Measurements from ENCODE around the gene COLGALT1.
"Not testable (repeated sequence)": the region's sequence is repeated elsewhere in the genome, so short reads cannot be mapped to it uniquely, and the experiment has no call there.

COLGALT1 gene

DNA sequence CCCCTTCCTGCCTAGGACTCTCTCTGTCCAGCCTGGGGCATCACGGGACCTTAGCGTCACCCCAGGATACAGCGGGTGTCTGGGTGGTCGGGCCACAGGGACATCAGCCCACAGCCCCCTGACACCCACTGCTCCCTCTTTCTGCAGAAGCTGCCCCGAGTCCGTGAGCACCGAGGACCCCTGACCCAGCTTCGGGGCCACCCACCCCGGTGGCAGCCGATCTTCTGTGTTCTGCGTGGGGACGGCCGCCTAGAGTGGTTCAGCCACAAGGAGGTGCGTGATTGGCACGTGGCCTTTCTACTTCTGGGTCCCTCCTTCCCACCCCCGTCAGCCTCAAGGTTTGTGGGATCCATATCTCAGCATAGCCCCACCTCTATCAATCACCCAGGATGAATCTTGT, 23.3 kb upstream of the COLGALT1 start:
- no peak for DNase-seq (ENCODE audit: low read depth in 1 of 2, low spot score in 1 of 2)

DNA sequence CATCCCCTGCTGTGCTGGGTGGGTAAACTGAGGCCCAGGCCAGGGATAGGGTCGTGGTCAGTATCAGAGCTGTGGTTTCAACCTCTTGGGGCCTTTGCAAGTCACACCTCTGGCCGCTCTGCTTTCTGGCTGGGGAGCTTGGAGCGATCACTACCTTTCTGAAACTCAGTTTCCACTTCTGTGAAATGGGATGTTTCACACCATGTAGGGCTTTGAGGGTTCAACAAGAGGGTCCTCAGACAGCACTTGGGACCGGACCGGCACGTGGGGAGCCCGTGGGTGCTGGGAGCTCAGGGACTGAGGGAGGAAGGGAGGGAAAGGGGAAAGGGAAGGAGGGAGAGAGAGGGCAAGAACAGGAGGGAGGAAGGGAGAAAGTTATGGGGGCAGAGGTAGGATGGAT, 22.9 kb upstream of the COLGALT1 start:
- no peak for DNase-seq (ENCODE audit: low read depth in 1 of 2, low spot score in 1 of 2)

DNA sequence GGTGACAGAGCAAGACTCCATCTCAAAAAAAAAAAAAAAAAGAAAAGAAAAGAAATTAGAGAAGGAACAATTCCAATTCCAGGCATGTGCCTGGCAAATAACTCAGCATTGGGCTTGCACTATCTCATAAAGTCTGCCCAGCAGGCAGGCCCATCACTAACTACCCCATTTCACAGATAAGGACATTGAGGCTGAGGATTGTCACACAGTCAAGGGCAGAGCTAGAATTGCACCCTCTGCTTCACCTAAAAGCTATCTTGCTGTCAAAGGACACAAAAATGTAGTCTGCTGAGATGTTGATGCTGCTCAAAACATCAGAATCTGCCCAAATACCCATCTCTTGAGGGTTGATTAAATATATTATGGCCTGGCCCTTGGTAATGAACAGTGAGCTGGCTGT, 20.7 kb upstream of the COLGALT1 start:
- no peak for DNase-seq (ENCODE audit: low read depth in 1 of 2, low spot score in 1 of 2)

DNA sequence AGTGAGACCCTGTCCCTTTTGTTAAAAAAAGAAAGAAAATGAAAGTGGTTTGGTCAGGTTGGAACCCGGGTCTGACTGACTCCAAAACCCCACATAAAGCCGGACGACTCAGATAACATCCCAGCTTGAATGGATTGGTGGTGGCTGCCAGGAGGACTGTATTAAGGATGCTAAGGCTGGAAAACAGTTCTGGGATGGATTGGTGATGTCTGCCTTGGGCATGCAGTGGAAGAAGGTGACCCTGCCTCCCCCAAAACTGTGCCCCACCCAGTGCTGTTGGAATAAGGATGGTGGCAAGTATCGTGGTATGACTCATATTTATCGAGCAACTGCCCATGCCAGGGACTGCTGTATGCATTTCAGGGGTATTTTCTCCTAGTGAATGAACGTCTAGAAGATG, 18.5 kb upstream of the COLGALT1 start:
- DNase-seq (ENCODE audit: low read depth in 1 of 2, low spot score in 1 of 2), result no peak

DNA sequence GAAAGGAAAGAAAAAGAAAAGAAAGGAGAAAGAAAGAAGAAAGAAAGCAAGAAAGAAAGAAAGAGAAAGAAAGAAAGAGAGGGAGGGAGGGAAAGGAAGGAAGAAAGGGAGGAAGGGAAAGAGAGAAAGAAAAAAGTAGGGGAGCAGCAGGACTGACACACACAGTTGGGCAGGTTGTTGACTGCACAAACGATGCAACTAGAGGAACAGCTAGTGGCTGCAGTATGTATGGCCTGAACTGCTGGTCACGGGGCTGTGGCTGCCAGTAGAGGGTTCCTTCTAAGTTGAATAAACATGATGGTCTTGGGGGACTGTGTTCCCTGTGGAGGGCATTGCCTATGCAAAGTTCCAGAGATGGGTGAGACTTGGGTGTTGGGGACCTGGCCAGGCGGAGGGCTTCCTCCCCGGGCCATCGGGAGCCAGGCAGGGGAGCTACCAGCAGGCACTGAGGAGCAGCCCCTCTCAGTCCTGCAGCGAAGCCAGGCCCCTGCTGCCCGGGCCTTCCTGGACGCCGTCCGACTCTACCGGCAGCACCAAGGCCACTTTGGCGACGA, 16.7 kb upstream of the COLGALT1 start:
- no peak for DNase-seq (ENCODE audit: low read depth in 1 of 2, low spot score in 1 of 2)

DNA sequence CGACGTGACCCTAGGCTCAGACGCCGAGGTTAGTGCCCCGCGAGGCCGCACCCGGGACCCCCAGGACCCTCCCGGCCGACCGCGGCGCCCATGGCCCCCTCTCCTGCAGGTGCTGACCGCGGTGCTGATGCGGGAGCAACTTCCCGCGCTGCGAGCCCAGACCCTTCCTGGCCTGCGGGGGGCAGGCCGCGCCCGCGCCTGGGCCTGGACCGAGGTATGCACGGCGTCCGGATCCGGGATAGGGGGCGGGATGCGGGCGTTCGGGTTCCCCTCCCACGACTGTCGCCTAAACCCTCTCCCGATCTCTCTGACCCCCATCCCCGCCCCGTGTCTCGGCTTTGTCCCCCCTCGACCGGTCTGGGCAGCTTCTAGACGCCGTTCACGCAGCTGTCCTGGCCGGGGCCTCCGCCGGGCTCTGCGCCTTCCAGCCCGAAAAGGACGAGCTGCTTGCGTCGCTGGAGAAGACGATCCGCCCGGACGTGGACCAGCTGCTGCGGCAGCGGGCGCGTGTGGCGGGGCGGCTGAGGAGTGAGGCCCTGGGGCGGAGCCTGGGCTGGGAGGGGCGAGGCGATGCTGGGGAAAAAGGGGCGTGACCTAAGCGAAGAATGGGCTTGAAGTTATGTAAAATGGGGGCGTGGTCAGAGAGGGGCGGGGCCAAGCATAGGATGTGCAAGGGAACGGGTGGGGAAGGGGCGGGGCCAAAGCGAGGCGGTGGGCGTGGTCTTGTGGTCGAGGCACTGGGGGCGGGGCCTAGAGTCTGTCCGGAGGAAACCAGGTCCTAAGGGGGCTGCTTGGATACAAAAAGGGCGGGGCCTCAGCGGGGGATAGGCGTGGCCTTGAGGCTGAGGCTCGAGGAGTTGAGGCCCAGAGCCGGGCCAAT, 16.0 kb upstream of the COLGALT1 start:
- DNase-seq (ENCODE audit: low read depth in 1 of 2, low spot score in 1 of 2), result peak; percentile 87 to 90

DNA sequence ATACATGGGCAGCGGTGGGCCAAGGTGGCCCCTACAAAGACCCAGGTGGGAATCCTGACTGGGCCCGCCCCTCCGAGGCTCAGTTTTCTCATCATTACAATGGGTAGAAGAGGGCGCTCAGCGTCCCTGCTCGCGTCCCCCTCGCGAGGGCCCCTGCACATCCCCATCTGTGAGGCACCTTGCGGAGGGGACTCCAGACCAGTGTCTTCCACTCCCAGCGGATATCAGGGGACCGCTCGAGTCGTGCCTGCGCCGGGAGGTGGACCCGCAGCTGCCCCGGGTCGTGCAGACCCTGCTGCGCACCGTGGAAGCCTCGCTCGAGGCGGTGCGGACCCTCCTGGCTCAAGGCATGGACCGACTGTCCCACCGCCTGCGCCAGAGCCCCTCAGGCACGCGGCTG, 15.3 kb upstream of the COLGALT1 start:
- no peak for DNase-seq (ENCODE audit: low read depth in 1 of 2, low spot score in 1 of 2)

DNA sequence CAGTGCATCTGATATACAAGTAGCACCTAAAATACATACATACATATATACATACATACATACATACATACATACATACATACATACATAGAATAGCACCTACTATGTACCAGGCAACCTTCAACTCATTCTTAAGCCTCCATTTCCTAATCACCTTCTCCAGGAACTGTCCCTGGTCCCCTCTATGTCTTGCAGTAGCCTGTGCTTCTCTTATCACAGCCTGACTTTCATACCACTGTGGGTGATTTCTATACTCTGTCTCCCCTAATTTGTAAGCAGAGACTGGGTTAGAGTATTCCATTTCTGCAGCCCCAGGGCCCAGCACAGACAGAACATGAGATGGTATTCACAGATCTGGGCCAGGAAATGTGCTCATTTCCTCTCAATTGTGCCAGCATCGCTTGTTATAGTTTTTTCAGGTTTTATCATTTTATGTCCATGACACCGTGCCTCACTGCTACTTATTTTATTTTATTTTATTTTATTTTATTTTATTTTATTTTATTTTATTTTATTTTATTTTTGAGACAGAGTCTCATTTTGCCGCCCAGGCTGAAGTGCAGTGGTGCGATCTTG, 14.2 kb upstream of the COLGALT1 start:
- DNase-seq (ENCODE audit: low read depth in 1 of 2, low spot score in 1 of 2), result no peak

DNA sequence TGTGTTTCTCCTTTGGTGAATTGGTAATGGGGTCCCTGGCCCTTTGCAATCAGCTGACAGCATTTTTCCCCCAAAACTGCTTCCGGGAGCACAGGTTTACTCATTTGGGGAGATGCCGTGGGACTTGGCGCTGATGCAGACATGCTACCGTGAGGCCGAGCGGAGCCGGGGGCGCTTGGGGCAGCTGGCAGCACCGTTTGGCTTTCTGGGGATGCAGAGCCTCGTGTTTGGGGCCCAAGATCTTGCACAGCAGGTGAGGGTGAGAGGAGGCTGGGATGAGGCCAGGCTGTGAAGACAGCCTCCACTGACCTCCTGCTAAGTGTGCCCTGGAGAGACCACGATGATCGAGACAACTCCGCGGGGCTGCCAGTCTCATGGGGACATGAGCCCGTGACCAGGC, 13.4 kb upstream of the COLGALT1 start:
- no peak for DNase-seq (ENCODE audit: low read depth in 1 of 2, low spot score in 1 of 2)

DNA sequence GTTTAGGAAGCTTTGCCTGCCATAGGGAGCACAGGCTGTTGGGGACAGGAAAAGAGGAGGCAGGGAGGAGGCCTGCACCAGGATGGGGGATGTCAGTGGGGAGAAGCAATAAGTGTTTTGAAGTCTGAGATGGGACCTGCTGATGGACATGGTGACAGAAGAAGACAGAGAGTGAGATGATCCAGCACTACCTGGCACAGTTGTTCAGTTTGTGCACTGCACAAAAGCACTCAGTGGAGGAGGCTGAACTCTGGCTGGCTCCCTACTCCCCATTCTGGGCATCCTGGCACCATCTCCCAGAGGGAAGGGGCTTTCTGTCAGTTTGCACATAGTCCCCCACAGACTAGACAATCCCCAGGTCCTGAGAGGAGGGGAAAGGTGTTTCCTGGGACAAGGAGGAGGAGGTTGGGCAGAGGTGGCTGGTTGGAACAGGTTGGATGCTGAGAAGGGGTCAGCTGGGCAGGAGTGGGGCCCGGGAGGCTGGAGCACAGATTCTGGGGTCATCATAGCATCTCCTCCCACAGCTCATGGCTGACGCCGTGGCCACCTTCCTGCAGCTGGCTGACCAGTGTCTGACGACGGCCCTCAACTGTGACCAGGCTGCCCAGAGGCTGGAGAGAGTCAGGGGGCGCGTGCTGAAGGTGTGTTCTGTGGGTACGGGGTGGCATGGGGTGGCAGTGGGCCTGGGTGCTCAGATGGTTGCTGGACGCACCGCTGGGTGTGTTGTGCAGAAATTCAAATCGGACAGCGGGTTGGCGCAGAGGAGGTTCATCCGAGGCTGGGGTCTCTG, 12.5 kb upstream of the COLGALT1 start:
- DNase-seq (ENCODE audit: low read depth in 1 of 2, low spot score in 1 of 2), result no peak

DNA sequence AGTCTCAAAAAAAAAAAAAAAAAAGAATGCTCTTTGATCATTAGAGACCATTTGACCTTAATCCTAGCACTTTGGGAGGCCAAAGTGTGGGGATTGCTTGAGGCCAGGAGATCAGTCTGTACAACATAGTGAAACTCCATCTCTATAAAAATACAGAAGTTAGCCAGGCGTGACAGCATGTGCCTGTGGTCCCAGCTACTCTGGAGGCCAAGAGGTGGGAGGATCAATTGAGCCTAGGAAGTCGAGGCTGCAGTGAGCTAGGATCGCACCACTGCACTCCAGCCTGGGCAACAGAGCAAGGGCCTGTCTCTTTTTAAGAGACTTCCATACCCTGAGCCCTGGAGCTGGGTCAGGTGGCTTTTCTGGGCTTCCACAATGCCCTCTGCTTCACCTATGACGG, 11.5 kb upstream of the COLGALT1 start:
- no peak for DNase-seq (ENCODE audit: low read depth in 1 of 2, low spot score in 1 of 2)

DNA sequence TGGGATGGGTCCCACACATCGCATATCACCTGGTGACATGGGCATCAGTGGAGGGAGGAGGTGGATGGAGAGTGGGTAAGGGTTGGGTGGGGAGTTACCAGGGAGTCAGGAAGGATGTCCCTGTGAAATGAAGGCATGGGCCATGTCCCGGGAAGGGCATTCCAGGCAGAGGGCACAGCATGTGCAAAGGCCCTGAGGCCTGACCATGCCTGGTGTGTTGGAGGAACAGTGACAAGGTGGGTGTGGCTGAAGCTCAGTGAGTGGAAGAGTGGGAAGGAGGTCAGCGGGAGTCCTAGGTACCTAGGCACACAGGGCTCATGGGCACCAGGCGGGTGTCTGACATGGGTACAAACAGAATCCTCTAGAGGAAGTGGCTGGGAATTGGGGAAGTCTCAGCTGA, 11.0 kb upstream of the COLGALT1 start:
- DNase-seq (ENCODE audit: low read depth in 1 of 2, low spot score in 1 of 2), result no peak

DNA sequence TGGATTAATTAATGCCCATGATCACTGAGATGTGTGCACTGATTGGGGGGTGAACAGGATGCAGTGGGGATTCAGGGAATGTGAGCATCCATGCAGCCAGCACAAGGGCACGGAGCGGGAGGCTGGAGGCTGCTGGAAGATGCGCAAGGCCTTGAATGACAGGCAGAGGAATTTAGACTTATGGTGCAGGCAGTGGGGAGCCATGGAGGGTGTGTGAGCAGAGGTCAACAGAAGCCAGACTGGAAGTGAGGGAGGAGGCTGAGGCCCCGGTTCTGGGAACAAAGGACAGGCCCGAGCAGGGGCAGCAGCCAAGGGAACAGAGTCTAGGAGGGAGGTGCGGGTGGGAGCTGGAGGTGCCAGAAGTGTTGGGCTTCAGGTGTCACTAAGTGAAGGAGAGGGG, 7.3 kb upstream of the COLGALT1 start:
- DNase-seq (ENCODE audit: low read depth in 1 of 2, low spot score in 1 of 2), result no peak

DNA sequence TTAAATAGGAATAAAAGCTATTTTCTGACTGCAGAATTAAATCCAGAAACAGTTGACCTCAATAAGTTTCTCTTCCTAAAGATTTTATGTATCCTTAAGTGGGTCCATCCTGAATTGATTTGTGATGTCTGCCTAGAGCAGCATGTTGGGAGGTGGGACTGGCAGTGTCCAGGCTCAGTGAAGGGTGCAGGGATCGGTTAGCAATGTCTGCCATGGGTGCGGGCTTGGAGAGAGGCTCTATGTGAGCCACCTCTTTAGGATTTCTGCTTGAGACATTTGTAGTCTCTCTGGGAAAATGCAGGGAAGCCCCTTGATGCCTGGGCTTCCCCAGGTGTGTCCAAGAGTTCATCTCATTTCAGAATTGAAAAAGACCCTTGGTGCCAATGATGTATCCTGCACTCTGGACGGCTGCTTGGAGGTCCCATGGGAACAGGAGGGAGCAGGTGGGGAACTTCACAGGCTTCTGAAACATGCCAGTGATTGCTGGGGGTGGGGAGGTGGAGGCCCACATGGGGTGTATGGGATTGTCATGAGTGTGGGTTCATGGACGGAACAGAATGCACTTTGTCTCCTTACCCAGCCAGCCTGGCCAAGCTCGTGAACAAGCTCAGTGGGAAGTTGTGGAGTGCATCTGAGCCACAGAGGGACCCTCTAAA, 6.2 kb upstream of the COLGALT1 start:
- no peak for DNase-seq (ENCODE audit: low read depth in 1 of 2, low spot score in 1 of 2)

DNA sequence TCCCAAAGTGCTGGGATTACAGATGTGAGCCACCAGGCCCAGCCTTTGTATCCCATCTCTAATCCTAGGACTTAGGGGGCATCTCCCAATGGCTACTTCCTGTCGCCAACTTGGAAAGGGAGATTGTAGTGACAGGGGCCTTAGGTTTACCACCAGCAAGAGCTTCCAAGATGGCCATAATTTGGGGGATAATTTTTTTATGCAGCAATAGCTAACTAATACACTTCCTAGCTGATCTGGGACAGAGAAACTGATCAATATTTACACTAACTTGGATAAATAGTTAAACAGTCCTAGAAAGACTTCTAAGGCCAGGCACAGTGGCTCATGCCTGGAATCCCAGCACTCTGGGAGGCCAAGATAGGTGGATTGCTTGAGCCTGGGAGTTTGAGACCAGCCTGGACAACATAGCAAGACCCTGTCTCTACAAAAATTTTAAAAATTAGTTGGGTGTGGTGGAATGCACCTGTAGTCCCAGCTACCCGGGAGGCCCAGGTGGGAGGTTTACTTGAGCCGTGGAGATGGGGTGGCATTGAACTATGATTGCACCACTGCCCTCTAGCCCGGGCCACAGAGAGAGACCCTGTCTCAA, 5.3 kb upstream of the COLGALT1 start:
- no peak for DNase-seq (ENCODE audit: low read depth in 1 of 2, low spot score in 1 of 2)

DNA sequence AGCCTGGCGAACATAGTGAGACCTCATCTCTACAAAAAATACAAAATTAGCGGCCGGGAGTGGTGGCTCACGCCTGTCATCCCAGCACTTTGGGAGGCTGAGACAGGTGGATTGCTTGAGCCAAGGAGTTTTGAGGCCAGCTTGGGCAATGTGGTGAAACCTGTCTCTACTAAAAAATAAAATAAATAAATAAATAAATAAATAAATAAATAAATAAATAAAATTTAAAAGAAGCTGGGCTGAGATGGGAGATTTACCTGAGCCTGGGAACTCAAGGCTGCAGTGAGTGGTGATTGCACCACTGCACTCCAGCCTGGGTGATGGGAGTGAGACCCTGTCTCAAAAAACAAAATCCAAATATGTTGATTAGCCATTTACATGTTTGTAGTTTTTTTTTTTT, 2.7 kb upstream of the COLGALT1 start:
- not testable (repeated sequence) for DNase-seq (ENCODE audit: low read depth in 1 of 2, low spot score in 1 of 2)

DNA sequence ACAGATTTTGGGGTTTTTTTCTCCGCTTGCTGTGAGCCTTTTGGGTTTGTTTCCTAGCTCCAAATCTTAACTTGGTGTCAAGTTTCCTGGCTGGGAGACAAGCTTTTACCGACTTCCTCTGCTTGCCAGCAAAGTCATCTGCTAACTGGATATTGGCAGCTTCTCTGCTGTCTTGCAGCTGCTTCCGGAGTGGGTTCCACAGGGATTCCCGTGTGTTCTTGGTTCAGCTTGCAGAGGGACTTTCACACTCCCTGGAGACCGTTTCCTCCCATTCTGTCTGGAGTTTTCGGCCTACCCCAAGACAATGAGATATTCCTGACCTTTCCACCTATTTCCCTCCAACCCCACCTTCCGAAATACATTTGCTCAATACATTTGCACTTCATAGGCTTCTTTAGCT, 2.2 kb upstream of the COLGALT1 start:
- no peak for DNase-seq (ENCODE audit: low read depth in 1 of 2, low spot score in 1 of 2)

DNA sequence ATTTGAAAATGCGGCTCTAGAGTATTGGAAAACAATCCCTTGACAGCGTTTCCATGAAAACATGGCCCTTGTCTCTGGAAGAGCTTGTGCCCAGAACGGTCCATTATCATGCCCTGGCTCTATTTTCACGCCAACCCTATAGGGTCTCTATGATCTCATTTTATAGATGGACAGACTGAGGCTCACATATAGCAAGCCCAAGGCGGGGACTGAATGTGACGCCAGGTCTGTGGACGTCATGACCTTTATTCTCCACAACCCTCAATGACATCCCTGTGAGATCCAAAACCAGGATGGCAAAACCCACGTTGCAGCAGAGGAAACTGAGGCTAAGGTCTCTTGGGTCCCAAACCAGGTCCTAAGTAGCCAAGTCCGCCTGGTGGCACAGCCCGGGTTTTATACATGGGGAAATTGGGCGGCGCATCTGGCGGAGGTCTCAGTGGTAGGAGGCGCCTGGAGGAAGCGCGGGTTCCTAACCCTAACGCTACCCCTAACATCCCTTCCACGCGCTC, 425 bp upstream of the COLGALT1 start:
- no peak for DNase-seq (ENCODE audit: low read depth in 1 of 2, low spot score in 1 of 2)

DNA sequence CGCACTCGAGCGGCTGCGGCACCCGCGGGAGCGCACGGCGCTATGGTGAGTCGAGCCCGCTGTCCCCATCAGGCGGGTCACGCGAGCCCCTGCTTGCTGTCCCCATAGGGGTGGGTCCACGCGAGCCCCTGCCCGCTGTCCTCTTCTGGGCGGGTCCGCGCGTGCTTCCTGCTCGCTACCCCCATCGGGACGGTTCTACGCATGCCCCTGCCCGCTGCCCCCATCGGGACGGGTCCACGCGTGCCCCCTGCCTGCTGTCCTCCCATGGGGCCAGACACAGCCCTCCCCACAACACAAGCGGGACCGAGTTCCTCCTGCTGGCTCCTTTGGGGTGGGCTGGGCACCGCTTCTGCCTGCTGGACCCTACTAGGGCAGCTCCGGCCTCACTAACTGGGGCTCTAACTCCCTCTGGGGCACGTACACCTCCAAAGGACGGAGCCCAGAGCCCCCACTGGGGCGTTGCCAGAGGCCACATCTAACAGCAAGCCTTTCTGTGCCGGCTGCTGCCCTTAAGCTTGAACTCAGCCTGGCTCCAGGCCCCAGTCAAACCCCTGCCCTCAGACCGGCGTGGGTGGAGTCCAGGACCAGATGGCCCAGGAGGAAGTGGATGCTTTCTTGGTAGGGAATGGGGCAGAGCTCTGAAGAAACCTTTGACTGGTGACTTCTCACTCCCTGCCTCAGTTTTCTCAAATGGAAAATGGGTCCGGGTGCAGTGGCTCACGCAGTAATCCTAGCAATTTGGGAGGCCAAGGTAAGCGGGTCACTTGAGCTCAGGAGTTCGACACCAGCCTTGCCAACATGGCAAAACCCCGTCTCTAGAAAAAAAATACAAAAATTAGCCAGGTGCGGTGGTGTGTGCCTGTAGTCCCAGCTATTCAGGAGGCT, 722 bp downstream of the COLGALT1 start:
- DNase-seq (ENCODE audit: low read depth in 1 of 2, low spot score in 1 of 2), result no peak

DNA sequence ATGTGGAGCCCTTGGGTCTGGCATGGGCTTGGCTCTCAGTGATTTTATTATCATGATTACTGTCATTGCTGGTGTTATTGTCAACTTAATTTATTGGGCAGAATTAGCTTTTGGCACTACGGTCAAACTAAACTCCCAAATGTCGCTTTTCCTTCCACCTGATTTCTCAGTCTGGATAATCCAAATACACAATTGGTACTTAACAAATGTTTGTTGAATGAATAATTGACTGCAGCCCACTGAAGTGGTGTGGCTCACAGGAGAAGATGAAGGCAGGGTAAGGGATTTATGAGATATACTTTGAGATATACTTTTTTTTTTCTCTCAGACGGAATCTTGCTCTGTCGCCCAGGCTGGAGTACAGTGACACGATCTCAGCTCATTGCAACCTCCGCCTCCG, 1.5 kb downstream of the COLGALT1 start:
- no peak for DNase-seq (ENCODE audit: low read depth in 1 of 2, low spot score in 1 of 2)
